MM.1S (cell line): ENCODE data around the gene CLRN2.

ENCODE experiments used
- DNase-seq: peaks from one replicate; pipeline ENCODE4 v3.0.0-alpha.2; 2015
- H2AFZ ChIP-seq: fragments of 300-600 bp; sonication (generic); 2 replicates; pipeline ENCODE4 v1.6.0; 2016; ENCODE audit warnings: antibody characterized with exemption, low read length
- H3F3A ChIP-seq: fragments of 300-600 bp; sonication (generic); 2 replicates; pipeline ENCODE4 v1.6.1; 2016; ENCODE audit warnings: mild to moderate bottlenecking, antibody characterized with exemption, low read length, moderate library complexity, mixed read lengths; ENCODE audit not compliant: insufficient read depth
- H3K27ac ChIP-seq: fragments of 300-600 bp; sonication (generic); 2 replicates; pipeline ENCODE4 v1.5.1; 2016; ENCODE audit warnings: mild to moderate bottlenecking, low read length
- H3K27me3 ChIP-seq: fragments of 300-600 bp; sonication (generic); replicated peaks from 2 replicates; pipeline ENCODE4 v1.6.0; 2016; ENCODE audit warnings: low read length; ENCODE audit not compliant: insufficient read depth
- H3K36me3 ChIP-seq: fragments of 300-600 bp; sonication (generic); replicated peaks from 2 replicates; pipeline ENCODE4 v1.6.1; 2016; ENCODE audit warnings: mild to moderate bottlenecking, low read length, mixed read lengths; ENCODE audit not compliant: insufficient read depth
- H3K4me1 ChIP-seq: fragments of 300-600 bp; sonication (generic); 2 replicates; pipeline ENCODE4 v1.6.1; 2016; ENCODE audit warnings: low read length, mixed read lengths
- H3K4me2 ChIP-seq: fragments of 300-600 bp; sonication (generic); 2 replicates; pipeline ENCODE4 v1.6.0; 2016; ENCODE audit warnings: low read depth, low read length
- H3K4me3 ChIP-seq: fragments of 300-600 bp; sonication (generic); 2 replicates; pipeline ENCODE4 v1.5.1; 2016; ENCODE audit warnings: low read length, mixed read lengths
- H3K79me2 ChIP-seq: fragments of 300-600 bp; sonication (generic); 2 replicates; pipeline ENCODE4 v1.6.1; 2016; ENCODE audit warnings: mixed run types, low read length, mixed read lengths
- H3K9ac ChIP-seq: fragments of 300-600 bp; sonication (generic); 2 replicates; pipeline ENCODE4 v1.6.1; 2016; ENCODE audit warnings: low read length, mixed read lengths
- H3K9me2 ChIP-seq: fragments of 300-600 bp; sonication (generic); replicated peaks from 2 replicates; pipeline ENCODE4 v1.6.1; 2016; ENCODE audit warnings: mild to moderate bottlenecking, low read length, mixed read lengths; ENCODE audit not compliant: insufficient read depth
- H3K9me3 ChIP-seq: fragments of 300-600 bp; sonication (generic); replicated peaks from 2 replicates; pipeline ENCODE4 v1.6.1; 2016; ENCODE audit warnings: mild to moderate bottlenecking, low read length, mixed read lengths; ENCODE audit not compliant: insufficient read depth
- H4K20me1 ChIP-seq: fragments of 300-600 bp; sonication (generic); 2 replicates; pipeline ENCODE4 v1.6.1; 2016; ENCODE audit warnings: mild to moderate bottlenecking, low read length, moderate library complexity, mixed read lengths; ENCODE audit not compliant: insufficient read depth
- CTCF ChIP-seq: fragments of 300-600 bp; sonication (generic); IDR thresholded peaks from 2 replicates; pipeline ENCODE4 v1.5.1; 2016; ENCODE audit warnings: antibody characterized with exemption, low read length, mixed read lengths
- EZH2 ChIP-seq: fragments of 300-600 bp; sonication (generic); optimal IDR thresholded peaks from 2 replicates; pipeline ENCODE3; 2017; ENCODE audit warnings: low read depth, mild to moderate bottlenecking, antibody characterized with exemption, low read length, mixed read lengths
- EZH2phosphoT487 ChIP-seq: fragments of 300-600 bp; sonication (generic); IDR thresholded peaks from 2 replicates; pipeline ENCODE4 v1.6.1; 2018; ENCODE audit warnings: antibody characterized with exemption, low read length

CLRN2 gene

GRCh38 chr4:17511051-17511450 lies 3.9 kb upstream of the CLRN2 start:
- peak; percentile 72 for DNase-seq
- peak overlapping the region; percentile 87 for H3K4me2 ChIP-seq
- H3K36me3 ChIP-seq: no peaks in the 10 kb centered on the region
- peaks cover 6% of the 10 kb centered on the region for H3K4me1 ChIP-seq
- H3K27me3 ChIP-seq: no peaks in the 10 kb centered on the region
- peak overlapping the region; percentile 79 for H3K9ac ChIP-seq
- peak overlapping the region; percentile 98 for H2AFZ ChIP-seq
- no peaks in the 10 kb centered on the region for H4K20me1 ChIP-seq
- peaks cover 14% of the 10 kb centered on the region; the same call in 1 of the 2 replicates for H3F3A ChIP-seq
- no peaks in the 10 kb centered on the region for H3K9me3 ChIP-seq
- no peaks in the 10 kb centered on the region for H3K9me2 ChIP-seq
- TF ChIP-seq CTCF (no peak), EZH2 (no peak), EZH2phosphoT487 (no peak)
- H3K27ac ChIP-seq: peak overlapping the region; percentile 61; the same call in 1 of the 2 replicates
- H3K4me3 ChIP-seq: peak overlapping the region; percentile 89
- peaks cover 26% of the 10 kb centered on the region for H3K79me2 ChIP-seq

DNA sequence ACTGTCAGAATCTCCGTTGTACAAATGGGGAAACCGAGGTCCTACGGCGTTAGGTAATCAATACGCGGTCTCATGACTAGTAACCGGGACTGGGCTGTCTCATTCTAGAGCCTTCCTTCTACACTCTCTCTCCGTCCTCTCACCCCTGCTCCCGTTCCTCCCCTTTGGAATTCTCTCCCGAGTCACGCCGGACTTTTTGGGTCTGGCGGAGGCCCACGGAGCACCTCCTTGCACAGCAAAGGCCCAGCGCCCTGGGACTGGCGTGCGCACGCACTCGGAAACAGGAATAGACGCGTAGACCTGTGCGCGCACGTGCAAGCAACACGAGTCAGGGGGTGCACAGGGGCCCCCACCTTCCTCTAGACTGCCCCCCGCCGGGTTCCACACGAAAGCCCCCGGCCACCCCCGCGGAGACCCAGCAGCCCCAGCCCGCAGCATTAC lies 3.4 kb upstream of the CLRN2 start:
- H2AFZ ChIP-seq: peak overlapping the region; percentile 98
- H3F3A ChIP-seq: peaks cover 14% of the 10 kb centered on the region; the same call in 1 of the 2 replicates
- DNase-seq: peak; percentile 74
- no peaks in the 10 kb centered on the region for H4K20me1 ChIP-seq
- H3K27ac ChIP-seq: peak overlapping the region; percentile 61
- H3K9me3 ChIP-seq: no peaks in the 10 kb centered on the region
- peak overlapping the region; percentile 87 for H3K4me2 ChIP-seq
- no peaks in the 10 kb centered on the region for H3K27me3 ChIP-seq
- peaks cover 6% of the 10 kb centered on the region for H3K4me1 ChIP-seq
- H3K79me2 ChIP-seq: peaks cover 26% of the 10 kb centered on the region
- peak overlapping the region; percentile 79 for H3K9ac ChIP-seq
- TF ChIP-seq EZH2phosphoT487: no peak
- no peak for TF ChIP-seq CTCF
- TF ChIP-seq EZH2: no peak
- H3K9me2 ChIP-seq: no peaks in the 10 kb centered on the region
- H3K4me3 ChIP-seq: peak overlapping the region; percentile 89
- H3K36me3 ChIP-seq: no peaks in the 10 kb centered on the region

DNA sequence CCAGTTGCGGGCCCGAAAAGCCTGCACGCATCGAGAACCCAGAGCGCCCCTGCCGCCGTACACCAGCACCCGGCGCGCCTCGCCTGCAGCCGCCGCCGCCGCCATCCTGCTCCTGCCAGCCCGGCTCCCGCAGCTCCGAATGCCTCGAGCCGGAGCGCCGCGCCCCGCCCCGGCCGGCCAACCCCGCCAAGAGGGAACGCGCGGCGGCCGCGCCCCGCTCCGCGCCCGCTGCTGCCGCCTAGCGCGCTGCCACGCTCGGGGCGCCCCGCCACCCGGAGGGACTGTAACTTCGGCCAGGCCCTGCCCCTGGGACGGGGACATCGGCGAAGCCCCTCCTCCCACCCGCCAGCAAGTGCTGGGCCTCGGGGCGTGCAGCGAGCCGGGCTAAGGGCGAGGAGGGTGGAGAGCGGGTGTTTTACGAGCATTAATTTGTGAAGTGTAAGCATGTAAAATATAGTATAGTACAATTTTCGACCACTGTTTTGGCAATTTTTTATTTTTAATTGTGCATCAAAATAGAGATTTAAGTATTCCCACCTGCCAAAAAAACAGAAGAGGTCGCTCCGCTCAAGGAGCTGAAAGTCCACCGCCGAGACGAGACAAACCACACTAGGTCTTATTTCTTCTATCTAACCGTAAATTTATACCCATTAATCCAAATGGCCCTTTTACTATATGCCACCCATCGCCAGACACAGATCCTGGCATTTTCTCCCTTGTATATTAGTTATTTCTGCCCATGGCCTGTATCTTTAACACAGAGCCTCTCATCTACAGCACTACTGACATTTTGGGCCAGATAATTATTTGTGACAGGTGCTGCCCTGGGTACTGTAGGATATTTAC lies 2.8 kb upstream of the CLRN2 start, which contains the start of gene QDPR:
QDPR (minus strand) TSS at position 141 of the 846 bp plus-strand sequence; CDS start at position 105, 36 bp downstream.
- Histone ChIP-seq H3K27ac (peak within 1 kb of the TSS; percentile 61), H2AFZ (peak within 1 kb of the TSS; percentile 98), H3F3A (peaks cover 14% of the 10 kb centered on the region; the same call in 1 of the 2 replicates), H4K20me1 (no peaks in the 10 kb centered on the region), H3K27me3 (no peaks in the 10 kb centered on the region), H3K4me3 (peak within 1 kb of the TSS; percentile 89), H3K9me3 (no peaks in the 10 kb centered on the region), H3K9me2 (no peaks in the 10 kb centered on the region), H3K36me3 (no peaks in the 10 kb centered on the region), H3K9ac (peak within 1 kb of the TSS; percentile 79), H3K4me1 (peaks cover 6% of the 10 kb centered on the region), H3K4me2 (peak within 1 kb of the TSS; percentile 87), H3K79me2 (peaks cover 26% of the 10 kb centered on the region)
- DNase-seq: peak; percentile 92
- TF ChIP-seq CTCF: peak; percentile 49
- TF ChIP-seq EZH2: no peak
